Lower leg skin (tissue), 3 donors: Measurements from ENCODE around the gene PTGES2.

Experiments used
- CTCF ChIP-seq, 3 donors: fragments of 450-650 bp; IDR thresholded peaks; one replicate each; pipeline ENCODE4 v1.5.1; 2016; ENCODE audit warnings: antibody characterized with exemption in 3 of 3, mild to moderate bottlenecking in 3 of 3, moderate library complexity in 2 of 3
- POLR2A ChIP-seq, 2 donors: fragments of 450-650 bp; IDR thresholded peaks; one replicate each; pipeline ENCODE4 v1.6.1; 2016 to 2017; ENCODE audit warnings: antibody characterized with exemption in 2 of 2, mild to moderate bottlenecking in 1 of 2, moderate library complexity in 1 of 2

GRCh38 chr9:128120741-128121465 lies 6.6 kb downstream of the PTGES2 start:
- TF ChIP-seq CTCF (IDR thresholded peaks at IDR 0.05) (no peak), POLR2A (IDR thresholded peaks at IDR 0.05) (no peak)
